HCEC 1CT (cell line): Measurements from ENCODE around the gene RPSA.
A peak's percentile ranks its signal among the peaks of the same experiment; 100 is the strongest.
"Not testable (repeated sequence)": the region's sequence is repeated elsewhere in the genome, so short reads cannot be mapped to it uniquely, and the experiment has no call there.

ENCODE experiments used
- DNase-seq: peaks from one replicate; pipeline ENCODE4 v3.0.0-alpha.2; 2017

Gene RPSA

DNA sequence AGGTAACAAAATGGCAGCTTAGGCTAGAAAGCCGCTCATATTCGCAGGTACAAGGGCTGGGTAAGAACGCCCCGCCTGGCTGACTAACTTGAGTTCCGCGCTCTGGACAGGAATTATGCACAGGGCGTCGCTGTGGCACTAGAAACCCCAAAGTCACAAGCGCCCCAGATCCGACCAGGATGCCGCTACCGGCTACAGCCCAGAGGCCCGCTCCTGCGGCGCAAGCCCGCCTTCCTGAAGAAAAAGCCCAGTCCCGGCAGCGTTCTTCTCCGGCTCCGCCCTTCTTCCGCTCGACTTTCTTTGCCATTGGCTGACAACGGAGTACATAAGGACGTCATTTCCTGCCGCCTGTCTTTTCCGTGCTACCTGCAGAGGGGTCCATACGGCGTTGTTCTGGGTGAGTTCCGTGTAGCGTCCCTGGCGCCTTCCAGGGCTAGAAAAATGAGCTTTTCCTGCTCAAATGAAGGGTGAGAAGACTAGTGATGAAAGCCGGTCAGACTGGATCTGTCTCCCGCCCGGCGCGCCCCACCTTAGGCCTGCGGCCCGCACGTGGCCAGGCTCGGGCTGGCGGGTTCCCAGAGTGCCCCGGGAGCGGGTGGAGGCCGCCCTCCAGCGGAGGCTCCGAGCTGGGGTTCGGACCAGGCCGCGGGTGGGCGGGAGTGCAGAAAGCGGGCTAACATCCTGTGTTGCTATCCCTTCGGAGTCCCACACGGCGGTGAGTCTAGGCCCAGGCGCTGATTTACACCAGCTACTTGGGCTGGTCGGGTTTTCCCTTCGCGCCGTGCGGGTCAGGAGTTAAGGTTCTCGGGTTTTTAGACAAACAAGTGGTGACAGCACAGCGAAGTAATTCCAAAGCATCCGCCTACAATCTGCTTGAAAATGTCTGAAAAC, at the start of gene RPSA:
Gene RPSA, plus strand, starts transcription at position 353 of the 891 bp plus-strand sequence. CDS start 934 bp downstream, outside the sequence.
- DNase-seq, result peak; percentile 98

DNA sequence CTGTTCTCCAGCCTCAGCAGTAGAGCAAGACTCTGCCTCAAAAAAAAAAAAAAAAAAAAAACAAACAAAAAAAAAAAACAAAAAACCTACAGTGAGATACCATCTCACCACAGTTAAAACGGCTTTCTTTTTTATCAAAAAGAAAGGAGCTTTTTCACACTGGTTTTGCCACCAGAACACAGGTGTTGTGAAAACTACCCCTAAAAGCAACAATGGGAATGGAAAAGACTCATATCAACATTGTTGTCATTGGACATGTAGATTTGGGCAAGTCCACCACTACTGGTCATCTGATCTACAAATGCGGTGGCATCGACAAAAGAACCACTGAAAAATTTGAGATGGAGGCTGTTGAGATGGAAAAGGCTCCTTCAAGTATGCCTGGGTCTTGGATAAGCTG, 48.2 kb upstream of the RPSA start:
- no peak for DNase-seq

DNA sequence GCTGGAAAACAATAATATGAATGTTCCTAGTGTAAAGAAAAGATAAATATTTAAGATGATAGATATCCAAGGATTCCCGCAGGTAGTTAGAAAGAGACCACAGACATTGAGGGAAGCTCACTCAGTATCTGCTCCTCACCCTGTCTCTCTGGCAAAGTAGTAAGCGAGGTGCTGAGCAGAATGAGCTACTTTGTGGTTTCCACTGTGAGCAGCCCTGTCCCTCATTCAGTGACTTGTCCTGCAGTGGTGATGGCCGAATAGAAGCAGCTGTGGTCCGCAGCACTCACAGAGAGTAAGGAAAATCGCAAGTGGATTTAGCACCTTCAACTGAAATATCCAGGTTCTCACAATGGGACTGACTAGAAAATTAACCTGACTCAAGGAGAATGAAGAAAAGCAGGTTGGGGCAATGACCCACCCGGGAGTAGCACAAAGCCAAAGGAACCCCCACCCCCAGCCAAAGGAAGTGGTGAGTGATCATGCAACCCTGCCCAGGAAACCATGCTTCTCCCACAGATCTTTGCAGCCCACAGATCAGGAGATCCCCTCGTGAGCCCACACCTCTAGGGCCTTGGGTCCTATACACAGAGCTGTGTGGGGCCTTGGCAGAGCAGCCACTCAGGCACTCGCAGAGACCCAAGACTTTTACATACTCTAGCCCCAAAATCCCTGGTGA, 45.1 kb upstream of the RPSA start:
- DNase-seq, result no peak

DNA sequence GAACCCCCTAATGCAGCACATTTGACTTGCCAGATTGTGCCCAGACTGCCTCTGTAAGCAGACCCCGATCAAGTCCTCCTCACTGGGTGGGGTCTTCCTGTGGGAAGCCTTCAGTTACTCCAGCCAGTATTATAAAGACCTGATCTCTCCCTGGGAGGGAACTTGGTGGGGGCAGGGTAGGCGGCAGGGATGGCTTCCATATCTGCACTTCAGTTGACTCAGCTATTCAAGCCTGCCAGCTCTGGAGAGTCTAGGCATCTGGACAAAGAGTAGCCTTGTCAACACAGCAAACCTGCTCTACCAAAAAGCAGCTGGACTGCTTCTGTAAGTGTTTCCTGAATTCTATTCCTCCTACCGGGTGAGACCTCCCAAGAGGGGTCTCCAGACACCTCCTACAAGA, 44.3 kb upstream of the RPSA start:
- DNase-seq, result no peak

DNA sequence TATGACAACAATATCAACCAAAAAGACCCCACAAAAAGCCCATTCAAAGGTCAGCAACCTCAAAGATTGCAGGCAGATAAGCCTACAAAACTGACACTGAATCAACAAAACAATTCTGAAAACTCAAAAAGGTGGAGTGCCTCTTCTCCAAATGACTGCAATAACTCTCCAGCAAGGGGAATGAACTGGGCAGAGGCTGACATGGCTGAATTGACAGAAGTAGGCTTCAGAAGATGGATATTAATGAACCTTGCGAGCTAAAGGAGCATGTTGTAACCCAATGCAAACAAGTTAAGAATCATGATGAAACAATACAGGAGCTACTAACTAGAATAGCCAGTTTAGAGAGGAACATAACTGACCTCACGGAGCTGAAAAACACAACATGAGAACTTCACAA, 43.7 kb upstream of the RPSA start:
- no peak for DNase-seq

DNA sequence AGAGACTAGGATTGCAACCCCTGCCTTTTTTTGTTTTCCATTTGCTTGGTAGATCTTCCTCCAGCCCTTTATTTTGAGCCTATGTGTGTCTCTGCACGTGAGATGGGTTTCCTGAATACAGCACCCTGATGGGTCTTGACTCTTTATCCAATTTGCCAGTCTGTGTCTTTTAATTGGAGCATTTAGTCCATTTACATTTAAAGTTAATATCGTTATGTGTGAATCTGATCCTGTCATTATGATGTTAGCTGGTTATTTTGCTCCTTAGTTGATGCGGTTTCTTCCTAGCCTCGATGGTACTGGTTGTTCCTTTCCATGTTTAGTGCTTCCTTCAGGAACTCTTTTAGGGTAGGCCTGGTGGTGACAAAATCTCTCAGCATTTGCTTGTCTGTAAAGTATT, 36.1 kb upstream of the RPSA start:
- DNase-seq, result not testable (repeated sequence)

DNA sequence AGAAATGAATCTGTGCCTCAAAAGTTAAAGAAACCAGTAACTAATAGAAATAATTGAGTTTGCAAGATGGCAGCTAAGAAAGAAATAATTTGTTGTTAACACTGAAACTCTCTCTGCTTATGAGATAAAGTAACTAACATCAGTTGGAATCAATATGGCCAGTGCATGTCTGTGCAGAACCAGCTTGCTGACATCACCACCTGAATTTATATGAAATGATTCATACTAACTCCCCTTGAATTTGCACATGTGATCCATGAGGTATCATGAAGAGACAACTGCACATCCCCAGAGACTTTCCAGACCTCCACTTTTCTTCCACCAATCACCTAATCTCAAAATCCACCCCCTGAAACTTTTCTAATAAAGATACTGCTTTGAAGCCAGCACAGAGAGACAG, 33.7 kb upstream of the RPSA start:
- no peak for DNase-seq

DNA sequence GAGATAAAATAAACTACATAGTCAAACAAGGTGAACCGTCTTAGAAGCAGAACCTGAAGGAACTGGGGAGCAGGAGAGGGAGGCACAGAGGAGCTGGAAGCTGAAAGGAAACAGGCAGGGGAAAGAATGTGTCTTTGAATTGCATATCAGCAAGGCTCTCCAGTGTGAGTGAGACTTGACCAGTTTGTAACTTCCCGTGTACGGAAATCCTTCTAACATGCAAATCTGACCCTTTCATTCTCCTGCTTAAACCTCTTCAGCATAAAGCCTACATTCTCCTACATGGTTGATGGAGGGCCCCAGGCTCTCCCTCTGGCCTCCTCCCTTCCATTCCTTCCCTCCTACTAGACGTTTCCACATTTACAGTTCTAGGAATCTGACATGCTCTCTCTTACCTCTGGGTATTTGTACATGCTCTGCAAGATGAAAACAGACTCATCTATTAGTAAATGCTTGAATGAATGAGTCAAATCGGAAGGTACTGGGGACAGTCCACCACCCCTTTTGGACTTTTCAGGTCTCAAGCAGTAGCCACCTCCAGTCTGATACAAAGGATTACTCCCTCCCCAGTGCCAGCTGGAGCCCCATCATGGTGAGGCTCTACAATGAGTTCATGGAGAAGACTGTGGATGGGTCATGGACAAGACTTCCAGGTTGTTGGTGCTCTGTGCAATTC, 29.4 kb upstream of the RPSA start:
- no peak for DNase-seq

DNA sequence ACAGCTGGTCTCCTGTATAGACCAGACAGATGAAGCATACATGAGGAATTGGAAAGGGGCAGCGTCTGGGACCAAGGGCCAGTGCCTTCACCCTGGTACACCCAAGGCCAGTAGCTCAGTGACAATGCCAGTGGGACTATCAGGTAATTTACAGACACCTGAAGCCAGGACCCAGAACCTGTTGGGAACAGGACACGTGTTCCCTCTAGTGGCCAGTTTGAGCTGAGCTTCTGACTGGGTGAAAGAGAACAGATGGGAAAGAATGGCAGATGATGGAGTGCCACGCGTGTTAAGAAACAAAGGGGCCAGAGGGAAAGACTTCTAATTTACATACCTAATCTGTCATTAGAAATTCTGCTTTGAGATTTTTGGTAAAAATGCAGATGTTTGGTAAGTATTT, 28.4 kb upstream of the RPSA start:
- DNase-seq, result peak; percentile 12

DNA sequence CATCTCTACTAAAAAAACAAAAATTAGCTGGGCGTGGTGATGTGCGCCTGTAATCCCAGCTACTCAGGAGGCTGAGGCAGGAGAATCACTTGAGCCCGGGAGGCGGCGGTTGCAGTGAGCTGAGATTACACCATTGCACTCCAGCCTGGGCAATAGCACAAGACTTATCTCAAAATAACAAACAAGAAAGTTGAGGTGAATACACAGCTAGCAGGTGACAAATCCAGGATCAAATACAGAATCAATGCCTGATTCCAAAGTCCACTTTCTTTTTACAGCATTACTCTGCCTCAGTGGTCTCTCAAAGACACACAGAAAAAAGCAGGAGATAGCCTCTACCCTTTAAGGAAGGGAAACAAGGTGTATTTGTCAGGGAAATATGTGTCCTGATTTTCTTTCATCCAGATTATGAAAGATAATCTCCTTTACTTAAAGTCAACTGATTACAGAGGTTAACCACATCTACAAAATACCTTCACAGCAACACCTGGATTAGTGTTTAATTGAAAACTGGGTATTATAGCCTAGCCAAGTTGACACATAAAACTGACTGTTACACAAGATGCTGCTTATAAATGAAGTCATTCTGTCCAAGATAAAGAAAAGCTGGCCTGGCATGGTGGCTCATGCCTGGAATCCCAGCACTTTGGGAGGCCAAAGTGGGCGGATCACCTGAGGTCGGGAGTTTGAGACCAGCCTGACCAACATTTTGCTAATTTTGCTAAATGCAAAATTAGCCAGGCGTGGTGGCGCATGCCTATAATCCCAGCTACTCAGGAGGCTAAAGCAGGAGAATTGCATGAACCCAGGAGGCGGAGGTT, 27.4 kb upstream of the RPSA start:
- DNase-seq, result no peak

DNA sequence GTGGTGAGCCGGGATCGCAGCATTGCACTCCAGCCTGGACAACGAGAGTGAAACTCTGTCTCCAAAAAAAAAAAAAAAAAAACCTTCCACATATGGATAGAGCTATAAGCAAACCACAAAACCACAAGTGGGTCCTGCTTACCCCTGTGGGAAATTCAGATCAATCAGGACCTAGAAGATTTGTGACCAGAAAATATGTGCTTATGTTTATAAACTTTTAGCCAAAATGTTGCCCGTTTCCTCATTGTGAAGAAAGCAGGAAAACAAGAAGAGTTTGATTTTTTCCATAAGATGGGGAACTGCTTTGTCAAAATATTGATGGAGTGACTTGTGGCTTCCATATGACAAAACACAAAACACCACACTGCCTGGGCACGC, 26.8 kb upstream of the RPSA start:
- no peak for DNase-seq

DNA sequence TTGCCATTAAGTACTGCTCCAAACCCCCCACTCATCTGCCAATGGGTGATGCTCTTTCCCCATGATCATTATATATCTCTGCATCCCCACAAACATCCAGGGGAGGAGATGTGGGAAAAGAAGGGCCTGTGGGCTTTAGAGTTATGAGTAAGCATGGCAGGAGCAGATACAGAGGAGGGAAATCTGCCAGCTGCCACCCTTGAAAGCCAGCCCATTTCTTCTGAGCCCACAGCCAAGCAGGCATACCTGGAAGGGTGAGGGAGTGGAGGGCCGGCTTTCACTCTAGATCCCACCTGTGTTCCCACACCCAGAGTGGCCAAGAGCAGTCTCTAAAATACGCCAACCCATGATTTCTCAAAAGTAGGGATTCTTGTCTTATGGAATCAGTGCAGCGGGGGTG, 25.1 kb upstream of the RPSA start:
- no peak for DNase-seq

DNA sequence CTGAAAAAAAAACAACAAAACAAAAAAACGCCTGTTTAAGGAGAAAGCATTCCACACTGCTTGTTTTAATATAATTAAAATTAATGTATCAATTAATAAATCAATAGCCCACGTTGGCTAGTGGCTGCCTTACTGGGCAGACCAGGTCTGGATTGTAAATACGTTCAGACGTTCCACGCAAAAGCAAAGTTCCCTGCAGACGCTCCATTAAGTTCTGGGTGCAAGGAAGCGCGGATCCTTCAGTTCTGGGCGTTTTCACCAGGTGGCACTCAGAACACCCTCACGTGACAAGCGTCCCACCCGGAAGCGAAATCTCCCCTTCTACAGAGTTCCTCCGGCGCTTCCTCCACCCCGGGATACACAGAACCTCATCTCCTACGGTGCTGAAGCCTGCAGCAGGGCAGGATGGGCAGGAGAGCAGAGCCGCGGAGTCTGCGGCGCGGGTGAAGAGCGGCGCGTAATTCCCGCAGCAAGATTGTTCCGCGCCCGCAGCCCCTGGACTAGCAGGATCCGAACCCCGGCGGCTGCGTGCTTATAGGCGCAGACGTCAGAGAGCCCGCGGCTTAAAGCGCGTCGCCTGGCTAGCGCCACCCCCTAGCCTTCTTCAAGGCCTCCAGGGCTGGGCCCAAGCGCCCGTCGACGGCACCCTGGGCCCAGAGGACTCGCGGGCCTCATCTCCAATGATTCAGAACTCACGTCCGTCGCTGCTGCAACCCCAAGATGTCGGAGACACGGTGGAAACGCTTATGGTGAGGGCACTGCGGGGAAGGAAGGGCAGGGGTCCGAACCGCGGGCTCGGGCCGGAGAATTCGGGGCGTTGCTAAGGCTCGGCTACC, 23.3 kb upstream of the RPSA start, which contains the start of gene SLC25A38:
Gene SLC25A38, plus strand, starts transcription at position 326 of the 836 bp plus-strand sequence. Its CDS starts 355 bp downstream, at position 681.
- peak; percentile 85 for DNase-seq

DNA sequence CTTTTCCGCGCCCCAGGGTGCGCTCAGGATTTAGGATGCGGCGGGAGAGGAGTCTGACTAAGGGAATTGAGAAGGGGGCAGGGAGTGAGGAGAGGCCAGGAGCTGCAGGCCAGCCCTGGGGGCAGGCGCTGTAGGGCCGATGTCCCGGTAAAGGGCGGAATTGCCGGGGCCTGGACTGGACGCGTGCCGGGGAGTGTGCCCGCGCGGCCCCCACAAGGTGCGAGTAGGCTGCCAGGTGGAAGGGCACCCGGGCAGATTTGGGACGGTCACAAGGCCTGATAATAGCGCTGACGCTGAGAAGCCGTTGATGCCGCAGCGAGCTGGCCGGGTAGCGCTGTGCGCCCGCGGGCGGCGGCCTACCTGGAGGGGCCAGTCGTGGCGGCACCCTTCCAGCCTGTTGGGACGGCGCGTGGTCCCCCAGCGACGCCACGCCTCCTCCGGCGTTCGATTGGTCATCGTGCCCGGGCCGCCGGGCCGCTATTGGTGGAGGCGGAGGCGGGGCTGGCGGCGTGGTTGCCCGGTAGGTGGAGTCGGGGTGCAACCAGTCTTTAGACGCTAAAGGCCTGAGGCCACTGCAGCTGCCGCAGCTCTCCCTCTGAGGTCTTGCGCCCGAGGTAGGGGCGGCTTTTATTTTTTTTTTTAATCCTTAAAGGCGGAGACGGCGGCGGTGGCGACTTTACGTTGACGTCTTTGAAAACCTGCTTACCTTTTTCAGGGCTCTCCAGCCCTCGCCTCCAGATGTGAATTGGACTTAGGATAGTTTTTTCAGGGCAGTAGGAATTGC, 22.4 kb upstream of the RPSA start:
- DNase-seq, result peak; percentile 89

DNA sequence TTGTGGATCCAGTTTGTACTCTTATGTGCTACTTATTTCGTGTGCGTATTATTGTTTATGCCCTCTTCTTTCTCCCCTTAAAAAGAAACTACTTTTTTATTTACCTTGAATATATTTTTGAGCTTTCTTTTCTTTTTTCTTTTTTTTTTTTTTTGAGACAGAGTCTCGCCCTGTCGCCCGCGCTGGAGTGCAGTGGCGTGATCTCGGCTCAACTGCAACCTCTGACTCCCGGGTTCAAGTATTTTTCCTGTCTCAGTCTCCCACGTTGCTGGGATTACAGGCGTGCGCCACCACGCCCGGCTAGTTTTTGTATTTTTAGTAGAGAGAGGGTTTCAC, 21.9 kb upstream of the RPSA start:
- no peak for DNase-seq

DNA sequence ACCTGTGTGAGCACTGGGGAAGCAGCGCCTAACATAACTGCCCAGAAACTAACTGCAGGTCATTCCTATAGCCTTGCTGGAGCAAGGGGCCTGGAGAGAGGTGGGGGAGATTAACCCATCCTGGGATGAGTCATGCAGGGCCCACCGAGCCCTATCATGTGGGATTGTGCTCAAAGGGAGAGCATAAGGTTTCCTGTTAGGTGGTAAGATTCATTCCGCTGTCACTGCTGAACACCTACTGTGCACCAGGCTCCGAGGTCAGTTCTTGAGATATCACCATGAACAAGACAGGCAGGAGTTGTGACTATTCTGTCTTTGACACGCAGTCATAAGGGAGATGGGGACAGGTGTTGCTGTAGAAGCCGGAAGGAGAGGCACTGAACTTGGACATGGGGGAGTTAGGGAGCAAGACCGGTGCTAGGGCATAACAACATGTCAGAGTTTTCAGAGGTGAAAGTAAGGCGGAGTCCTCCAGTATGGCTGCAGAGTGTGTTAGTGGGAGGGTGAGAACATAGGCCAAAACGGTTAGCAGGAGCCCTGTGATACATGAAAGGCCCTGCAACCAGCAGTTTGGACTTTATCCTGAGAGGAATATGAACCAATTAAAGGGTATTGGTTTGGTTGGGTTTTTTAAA, 20.9 kb upstream of the RPSA start:
- DNase-seq, result no peak

DNA sequence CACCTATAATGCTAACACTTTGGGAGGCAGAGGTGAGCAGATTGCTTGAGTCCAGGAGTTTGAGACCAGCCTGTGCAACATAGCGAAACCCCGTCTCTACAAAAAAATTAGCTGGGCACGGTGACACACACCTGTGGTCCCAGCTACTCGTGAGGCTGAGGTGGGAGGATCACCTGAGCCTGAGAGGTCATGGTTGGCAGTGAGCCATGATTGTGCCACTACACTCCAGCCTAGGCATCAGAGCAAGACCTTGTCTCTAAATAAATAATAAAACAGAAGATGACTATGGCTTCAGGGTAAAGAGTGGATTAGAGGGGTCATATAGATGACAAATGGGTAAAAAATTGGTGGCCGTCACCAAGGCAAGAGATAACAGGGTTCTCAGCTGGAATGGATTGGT, 20.2 kb upstream of the RPSA start:
- DNase-seq, result no peak

DNA sequence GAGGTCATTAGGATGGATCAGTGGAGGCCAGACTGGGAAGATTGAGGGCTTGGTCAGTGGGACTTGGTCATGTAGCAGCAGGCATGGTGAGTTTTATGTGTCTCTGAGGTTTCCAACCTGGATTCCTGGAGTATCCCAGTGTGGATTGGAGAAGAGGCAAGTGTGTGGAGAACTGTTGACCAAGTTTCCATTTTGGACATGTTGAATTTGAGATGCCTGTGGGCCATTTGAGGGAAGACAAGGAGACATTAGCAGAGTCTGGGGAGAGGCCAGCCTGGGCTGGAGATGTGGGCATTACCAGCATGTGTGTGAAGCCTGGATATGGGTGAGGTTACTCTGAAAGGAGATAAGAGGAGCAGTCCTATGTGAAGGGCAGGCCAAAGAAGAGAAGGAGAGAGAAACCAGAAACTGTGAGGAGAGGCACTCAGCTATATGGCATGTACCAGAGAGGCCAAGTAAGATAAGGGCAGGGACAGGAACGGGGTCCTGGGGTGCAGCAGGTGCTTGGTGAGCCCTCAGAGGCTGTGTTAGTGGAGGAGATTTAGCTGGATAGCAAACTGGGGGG, 19.0 kb upstream of the RPSA start:
- no peak for DNase-seq

DNA sequence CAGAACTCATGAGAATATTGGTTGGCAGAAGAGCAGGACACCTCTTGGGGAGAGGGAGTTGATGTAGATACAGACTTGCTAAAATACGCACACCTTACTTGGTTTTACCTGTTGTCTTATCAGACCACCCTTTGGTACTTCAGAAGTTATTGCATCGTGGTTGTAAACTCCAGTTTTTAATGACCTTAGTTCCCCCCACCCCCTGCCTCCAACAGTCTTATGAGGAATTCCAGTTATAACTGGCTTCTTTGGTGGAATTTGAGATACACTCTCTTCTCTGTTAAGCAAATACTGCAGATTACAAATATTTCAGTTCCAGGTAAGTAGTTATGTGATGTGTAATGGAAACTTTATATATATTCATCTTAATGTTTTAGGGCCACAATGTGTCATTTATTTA, 18.4 kb upstream of the RPSA start:
- DNase-seq, result no peak

DNA sequence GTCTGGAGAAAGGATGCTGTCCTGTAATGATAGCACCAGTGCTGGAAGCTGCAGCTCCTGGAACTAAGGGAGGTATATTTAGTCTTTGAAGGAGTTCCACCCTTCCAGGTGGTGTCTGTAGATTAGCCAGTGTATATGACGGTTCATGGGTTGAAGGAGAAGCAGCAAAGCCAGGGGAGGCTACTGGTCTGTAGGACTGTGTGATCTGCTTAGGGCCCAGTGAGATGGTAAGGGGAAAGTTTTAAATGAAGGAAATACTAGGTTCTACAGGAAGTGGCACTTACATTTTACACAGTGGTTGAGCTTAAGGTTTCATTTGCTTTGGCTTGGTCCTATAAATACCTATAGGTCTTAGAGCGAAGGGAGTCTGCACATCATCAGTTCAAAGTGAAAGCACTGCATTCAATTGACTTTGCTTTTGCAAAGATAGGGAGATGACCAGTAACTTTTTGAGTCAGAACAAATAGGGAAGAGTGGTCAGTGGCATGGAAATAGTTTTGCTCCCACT, 17.7 kb upstream of the RPSA start:
- no peak for DNase-seq
